Parathyroid adenoma (tissue), 2 donors: ENCODE results near the gene TRUB2.

Experiments
- H2AFZ ChIP-seq: fragments of 300-600 bp; sonication (generic); one replicate; pipeline ENCODE4 v1.7.0; 2017; ENCODE audit warnings: antibody characterized with exemption, mild to moderate bottlenecking
- H3K27ac ChIP-seq: fragments of 300-600 bp; sonication (generic); one replicate; pipeline ENCODE4 v1.7.0; 2017
- H3K27me3 ChIP-seq: fragments of 300-600 bp; sonication (generic); one replicate; pipeline ENCODE4 v1.7.0; 2017; ENCODE audit warnings: low read length; ENCODE audit not compliant: control insufficient read depth, insufficient read depth
- H3K36me3 ChIP-seq: fragments of 300-600 bp; sonication (generic); one replicate; pipeline ENCODE4 v1.7.0; 2017; ENCODE audit warnings: low read length; ENCODE audit not compliant: control insufficient read depth, insufficient read depth
- H3K4me1 ChIP-seq: fragments of 300-600 bp; sonication (generic); one replicate; pipeline ENCODE4 v1.7.0; 2017; ENCODE audit warnings: control low read depth
- H3K4me2 ChIP-seq: fragments of 300-600 bp; sonication (generic); one replicate; pipeline ENCODE4 v1.7.0; 2017; ENCODE audit warnings: low read length
- H3K4me3 ChIP-seq: fragments of 300-600 bp; sonication (generic); one replicate; pipeline ENCODE4 v1.7.0; 2017; ENCODE audit warnings: low read depth, low read length
- H3K79me2 ChIP-seq: fragments of 300-600 bp; sonication (generic); one replicate; pipeline ENCODE4 v1.7.0; 2017; ENCODE audit warnings: control low read depth
- H3K9ac ChIP-seq: fragments of 300-600 bp; sonication (generic); one replicate; pipeline ENCODE4 v1.7.0; 2017; ENCODE audit warnings: mild to moderate bottlenecking
- H3K9me3 ChIP-seq: fragments of 300-600 bp; sonication (generic); one replicate; pipeline ENCODE4 v1.7.0; 2017; ENCODE audit warnings: low read length; ENCODE audit not compliant: control insufficient read depth
- CTCF ChIP-seq: fragments of 300-600 bp; sonication (generic); IDR thresholded peaks from one replicate; pipeline ENCODE4 v1.7.0; 2017; ENCODE audit warnings: antibody characterized with exemption, mild to moderate bottlenecking
- donor health status: primary hyperparathyroidism.

Gene TRUB2

GRCh38 chr9:128361296-128361985 lies 39.2 kb upstream of the TRUB2 start:
- no peaks in the 10 kb centered on the region for H3K27me3 ChIP-seq
- H3K4me2 ChIP-seq, result peak overlapping the region; percentile 100
- no peak for TF ChIP-seq CTCF
- no peaks in the 10 kb centered on the region for H3K4me1 ChIP-seq
- H3K36me3 ChIP-seq, result no peaks in the 10 kb centered on the region
- H2AFZ ChIP-seq, result peak overlapping the region; percentile 87
- H3K9ac ChIP-seq, result no peak overlapping the region
- H3K27ac ChIP-seq, result no peak overlapping the region
- no peaks in the 10 kb centered on the region for H3K79me2 ChIP-seq
- H3K4me3 ChIP-seq, result peak overlapping the region; percentile 59
- H3K9me3 ChIP-seq, result no peaks in the 10 kb centered on the region

- Histone ChIP-seq H3K4me1 (no peaks in the 10 kb centered on the region), H3K36me3 (no peaks in the 10 kb centered on the region), H2AFZ (no peak overlapping the region), H3K4me2 (no peak overlapping the region), H3K79me2 (no peaks in the 10 kb centered on the region), H3K27me3 (no peaks in the 10 kb centered on the region), H3K27ac (no peak overlapping the region), H3K9me3 (no peaks in the 10 kb centered on the region), H3K9ac (no peak overlapping the region), H3K4me3 (no peak overlapping the region)
- no peak for TF ChIP-seq CTCF
These were observed 38.6 kb upstream of the TRUB2 start for GRCh38 chr9:128360826-128361225.

GRCh38 chr9:128358861-128359260 lies 36.6 kb upstream of the TRUB2 start:
- Histone ChIP-seq H3K27ac (no peak overlapping the region), H2AFZ (no peak overlapping the region), H3K79me2 (no peaks in the 10 kb centered on the region), H3K4me1 (no peaks in the 10 kb centered on the region), H3K4me3 (no peak overlapping the region), H3K36me3 (no peaks in the 10 kb centered on the region), H3K27me3 (no peaks in the 10 kb centered on the region), H3K4me2 (no peak overlapping the region), H3K9ac (no peak overlapping the region), H3K9me3 (no peaks in the 10 kb centered on the region)
- no peak for TF ChIP-seq CTCF

GRCh38 chr9:128358090-128358489 lies 35.8 kb upstream of the TRUB2 start:
- no peaks in the 10 kb centered on the region for H3K9me3 ChIP-seq
- no peaks in the 10 kb centered on the region for H3K36me3 ChIP-seq
- no peak overlapping the region for H3K27ac ChIP-seq
- H3K27me3 ChIP-seq, result no peaks in the 10 kb centered on the region
- no peaks in the 10 kb centered on the region for H3K4me1 ChIP-seq
- no peak for TF ChIP-seq CTCF
- no peak overlapping the region for H3K9ac ChIP-seq
- no peak overlapping the region for H3K4me3 ChIP-seq
- H3K79me2 ChIP-seq, result no peaks in the 10 kb centered on the region
- H3K4me2 ChIP-seq, result no peak overlapping the region
- H2AFZ ChIP-seq, result no peak overlapping the region

- Histone ChIP-seq H3K79me2 (no peaks in the 10 kb centered on the region), H3K27me3 (no peaks in the 10 kb centered on the region), H3K4me2 (no peak overlapping the region), H3K9me3 (no peaks in the 10 kb centered on the region), H3K4me3 (no peak overlapping the region), H3K4me1 (no peaks in the 10 kb centered on the region), H3K36me3 (no peaks in the 10 kb centered on the region), H3K9ac (no peak overlapping the region), H2AFZ (no peak overlapping the region), H3K27ac (no peak overlapping the region)
- TF ChIP-seq CTCF, result no peak
These were observed 33.2 kb upstream of the TRUB2 start for GRCh38 chr9:128355451-128355850.
